ENCODE data around the gene PEAR1.

The PEAR1 gene, protein sequence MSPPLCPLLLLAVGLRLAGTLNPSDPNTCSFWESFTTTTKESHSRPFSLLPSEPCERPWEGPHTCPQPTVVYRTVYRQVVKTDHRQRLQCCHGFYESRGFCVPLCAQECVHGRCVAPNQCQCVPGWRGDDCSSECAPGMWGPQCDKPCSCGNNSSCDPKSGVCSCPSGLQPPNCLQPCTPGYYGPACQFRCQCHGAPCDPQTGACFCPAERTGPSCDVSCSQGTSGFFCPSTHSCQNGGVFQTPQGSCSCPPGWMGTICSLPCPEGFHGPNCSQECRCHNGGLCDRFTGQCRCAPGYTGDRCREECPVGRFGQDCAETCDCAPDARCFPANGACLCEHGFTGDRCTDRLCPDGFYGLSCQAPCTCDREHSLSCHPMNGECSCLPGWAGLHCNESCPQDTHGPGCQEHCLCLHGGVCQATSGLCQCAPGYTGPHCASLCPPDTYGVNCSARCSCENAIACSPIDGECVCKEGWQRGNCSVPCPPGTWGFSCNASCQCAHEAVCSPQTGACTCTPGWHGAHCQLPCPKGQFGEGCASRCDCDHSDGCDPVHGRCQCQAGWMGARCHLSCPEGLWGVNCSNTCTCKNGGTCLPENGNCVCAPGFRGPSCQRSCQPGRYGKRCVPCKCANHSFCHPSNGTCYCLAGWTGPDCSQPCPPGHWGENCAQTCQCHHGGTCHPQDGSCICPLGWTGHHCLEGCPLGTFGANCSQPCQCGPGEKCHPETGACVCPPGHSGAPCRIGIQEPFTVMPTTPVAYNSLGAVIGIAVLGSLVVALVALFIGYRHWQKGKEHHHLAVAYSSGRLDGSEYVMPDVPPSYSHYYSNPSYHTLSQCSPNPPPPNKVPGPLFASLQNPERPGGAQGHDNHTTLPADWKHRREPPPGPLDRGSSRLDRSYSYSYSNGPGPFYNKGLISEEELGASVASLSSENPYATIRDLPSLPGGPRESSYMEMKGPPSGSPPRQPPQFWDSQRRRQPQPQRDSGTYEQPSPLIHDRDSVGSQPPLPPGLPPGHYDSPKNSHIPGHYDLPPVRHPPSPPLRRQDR

DNA sequence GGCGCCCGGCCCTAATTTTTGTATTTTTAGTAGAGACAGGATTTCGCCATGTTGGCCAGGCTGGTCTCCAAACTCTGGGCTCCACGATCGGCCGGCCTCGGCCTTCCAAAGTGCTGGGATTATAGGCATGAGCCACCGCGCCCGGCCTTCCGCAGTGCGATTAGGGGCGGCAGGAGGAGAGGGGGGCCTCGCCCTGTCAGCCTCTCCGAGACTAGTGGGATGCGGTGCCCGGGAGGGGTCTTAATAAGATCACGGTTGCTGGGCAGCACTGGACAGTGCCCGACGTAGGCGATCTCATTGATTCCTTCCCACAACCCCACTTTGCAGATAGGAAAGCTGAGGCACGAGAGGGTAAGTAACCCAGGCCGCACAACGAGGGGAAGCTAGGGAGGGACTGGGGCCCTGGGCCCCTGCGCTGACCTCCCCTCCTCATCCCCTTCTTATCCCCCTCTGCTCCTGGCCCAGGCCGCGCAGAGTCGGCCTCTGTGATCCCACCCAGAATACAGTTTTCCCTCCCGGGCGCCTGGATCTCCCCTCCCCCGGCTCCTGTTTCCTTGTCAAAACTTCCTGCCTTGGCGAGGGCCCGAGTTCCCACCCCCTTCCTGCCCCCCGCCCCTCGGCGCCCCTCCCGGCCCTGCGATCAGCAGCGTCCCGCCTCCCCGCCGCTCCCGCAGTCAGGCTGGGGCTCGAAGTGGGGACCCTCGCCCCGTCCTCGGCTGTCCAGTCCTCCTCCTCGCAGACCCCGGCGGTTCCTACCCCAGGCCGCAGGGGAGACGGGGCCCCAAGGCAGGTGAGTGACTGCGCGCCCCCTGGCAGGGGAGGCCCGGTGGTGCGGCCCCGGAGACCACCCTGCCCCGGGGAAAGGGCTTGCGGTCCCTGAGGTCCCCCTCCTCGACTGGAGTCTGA is at the start of gene PEAR1:
Gene PEAR1 (plus strand): TSS at position 671 of the 906 bp plus-strand sequence. CDS start 10,209 bp downstream, outside the sequence.
- Mint-ChIP-seq H3K4me1 (peaks cover 8% of the 10 kb centered on the region), H3K27ac (no peak within 1 kb of the TSS), H3K9me3 (no peaks in the 10 kb centered on the region), H3K4me3 (peak within 1 kb of the TSS; percentile 57), H3K27me3 (peaks cover 15% of the 10 kb centered on the region), H3K36me3 (no peaks in the 10 kb centered on the region)

DNA sequence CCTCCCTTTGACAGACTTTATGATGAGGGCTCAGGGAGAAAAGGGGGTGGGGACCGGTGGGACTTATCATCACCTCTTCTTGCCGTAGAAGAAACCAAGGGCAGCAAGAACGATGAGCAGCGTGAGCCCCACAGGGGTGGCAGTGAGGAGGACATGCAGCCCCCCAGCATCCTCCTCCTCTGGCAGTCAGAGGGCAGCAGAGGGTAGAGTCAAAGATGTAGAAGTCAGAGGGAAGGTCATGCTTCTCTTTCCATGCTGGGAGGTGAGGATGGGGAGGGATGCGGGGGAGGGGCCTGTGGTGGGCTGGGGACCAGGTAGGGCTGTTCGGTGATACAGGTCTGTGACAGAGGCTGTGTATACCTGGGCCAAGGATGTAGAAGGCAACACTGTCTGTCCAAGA is 49.4 kb upstream of the PEAR1 start:
- Mint-ChIP-seq H3K27me3 (peaks cover 37% of the 10 kb centered on the region), H3K4me3 (no peak overlapping the region), H3K36me3 (no peaks in the 10 kb centered on the region), H3K4me1 (peaks cover 35% of the 10 kb centered on the region), H3K27ac (no peak overlapping the region), H3K9me3 (no peaks in the 10 kb centered on the region)

DNA sequence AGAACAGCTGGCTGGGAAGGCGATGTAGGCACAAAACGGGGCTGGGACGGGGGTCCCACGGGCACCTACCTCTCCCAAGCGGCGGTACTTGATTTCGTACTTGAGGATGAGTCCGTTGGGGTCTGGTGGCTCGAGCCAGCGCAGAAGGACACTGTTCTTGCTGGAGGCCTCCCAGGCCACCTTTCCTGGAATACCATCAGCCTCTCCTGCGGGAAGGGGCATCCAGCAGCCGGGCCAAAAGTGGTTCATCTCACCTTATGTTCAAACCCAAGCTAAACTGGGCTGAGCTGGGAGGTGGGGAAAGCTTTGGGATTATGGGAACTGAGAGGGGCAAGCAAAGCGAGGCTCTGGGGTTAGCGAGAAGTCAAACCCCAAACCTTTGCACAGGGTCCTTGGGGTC is 48.9 kb upstream of the PEAR1 start:
- Mint-ChIP-seq H3K4me3 (peak overlapping the region; percentile 52), H3K9me3 (no peaks in the 10 kb centered on the region), H3K27me3 (peaks cover 35% of the 10 kb centered on the region)

DNA sequence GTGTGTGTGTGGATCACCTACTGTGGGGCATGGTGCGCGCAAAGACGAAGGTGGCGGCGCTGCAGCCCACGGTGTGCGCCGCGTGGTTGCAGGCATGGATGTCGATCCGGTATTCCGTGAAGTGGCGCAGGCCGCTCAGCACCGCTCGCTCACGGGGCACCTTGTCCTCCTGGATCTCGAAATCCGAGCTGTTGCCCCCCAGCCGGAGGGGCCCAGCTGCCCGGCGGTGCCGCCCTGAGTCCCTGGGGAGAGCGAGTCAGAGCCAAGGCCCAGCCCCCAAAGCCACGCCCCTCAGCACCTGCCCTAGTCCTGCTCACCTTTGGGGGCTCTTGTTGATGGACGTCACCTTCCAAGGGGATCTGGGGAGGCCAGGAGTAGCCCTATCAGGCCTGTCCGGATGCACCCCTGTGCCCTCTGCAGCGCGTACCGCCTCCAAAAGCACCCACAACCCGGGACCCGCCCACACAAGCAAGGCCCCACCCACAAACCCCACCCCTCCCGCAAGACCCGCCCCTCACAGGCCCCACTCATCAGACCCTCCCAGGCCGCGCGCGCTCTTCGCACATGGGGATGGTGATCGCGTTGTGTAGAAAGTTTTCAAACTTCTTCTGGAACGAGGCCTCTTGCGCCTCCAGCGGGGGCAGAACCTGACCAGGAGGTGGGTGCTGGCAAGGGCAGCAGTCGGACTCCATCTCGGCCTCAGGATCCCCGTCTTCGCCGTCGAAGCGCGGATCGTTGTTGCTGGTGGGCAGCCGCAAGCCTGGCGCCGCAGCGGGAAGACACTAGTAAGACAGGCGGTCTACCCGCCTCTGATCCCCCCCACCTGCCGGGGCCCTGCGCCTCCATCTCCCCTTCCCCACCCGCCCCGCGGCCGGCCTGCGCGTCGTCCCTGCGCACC is 48.2 kb upstream of the PEAR1 start:
- H3K27ac Mint-ChIP-seq: no peak overlapping the region
- peak overlapping the region; percentile 73 for H3K4me3 Mint-ChIP-seq
- peaks cover 33% of the 10 kb centered on the region for H3K27me3 Mint-ChIP-seq
- H3K9me3 Mint-ChIP-seq: no peaks in the 10 kb centered on the region
- H3K4me1 Mint-ChIP-seq: peaks cover 36% of the 10 kb centered on the region
- no peaks in the 10 kb centered on the region for H3K36me3 Mint-ChIP-seq

More for the DNA sequence above, 48.9 kb upstream of the PEAR1 start:
- Mint-ChIP-seq H3K4me1 (peaks cover 36% of the 10 kb centered on the region), H3K36me3 (no peaks in the 10 kb centered on the region), H3K27ac (no peak overlapping the region)

DNA sequence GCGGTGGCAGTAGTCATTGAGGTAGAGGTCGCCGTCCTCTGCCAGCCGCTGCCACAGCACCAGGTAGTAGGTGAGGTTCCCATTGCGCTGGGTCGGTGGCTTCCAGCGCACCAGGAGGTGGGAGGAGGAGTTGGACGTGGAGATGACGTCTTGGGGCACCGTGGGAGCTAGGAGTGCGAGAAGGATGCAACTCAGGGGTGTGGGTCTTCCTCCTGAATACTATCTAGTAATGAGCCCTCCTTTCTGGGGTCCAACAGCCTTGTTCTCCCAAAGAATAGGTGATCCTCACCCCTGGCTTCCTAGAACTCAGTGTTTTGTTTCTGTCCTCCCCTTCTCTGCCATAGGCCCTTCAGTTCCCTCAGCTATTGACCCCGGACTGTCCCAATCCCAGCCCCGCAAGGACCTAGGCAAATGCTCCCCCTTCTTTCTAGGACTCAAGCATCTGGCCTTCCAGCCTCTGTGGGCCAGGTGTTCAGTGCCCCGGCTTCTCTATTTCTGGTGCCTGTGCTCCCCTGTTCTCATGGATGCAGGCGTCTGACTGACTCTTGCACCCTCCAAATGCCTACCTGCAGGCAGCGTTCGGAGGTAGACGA is 47.5 kb upstream of the PEAR1 start:
- Mint-ChIP-seq H3K4me3 (no peak overlapping the region), H3K36me3 (no peaks in the 10 kb centered on the region), H3K4me1 (peaks cover 36% of the 10 kb centered on the region), H3K27ac (peak overlapping the region; percentile 51), H3K9me3 (no peaks in the 10 kb centered on the region), H3K27me3 (peaks cover 29% of the 10 kb centered on the region)

DNA sequence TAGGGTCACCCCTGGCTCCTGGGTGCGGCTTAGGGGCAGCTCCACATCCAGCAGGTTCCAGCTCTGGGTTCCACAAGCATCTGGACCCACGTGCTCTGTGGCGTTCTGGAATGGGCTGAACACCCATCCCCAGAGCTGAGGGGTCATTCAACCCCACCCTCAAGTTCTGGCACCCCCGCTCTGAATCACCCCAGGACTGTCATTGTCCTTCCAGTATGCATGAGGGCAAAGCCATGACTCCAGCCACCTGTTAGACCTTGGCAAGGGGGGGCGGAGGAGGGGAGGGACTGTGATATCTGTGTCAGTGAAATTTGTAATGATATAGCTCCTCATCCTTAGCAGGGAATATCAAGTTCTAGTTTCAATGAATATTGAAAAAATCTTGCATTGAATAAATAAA is 46.9 kb upstream of the PEAR1 start:
- no peak overlapping the region for H3K27ac Mint-ChIP-seq

DNA sequence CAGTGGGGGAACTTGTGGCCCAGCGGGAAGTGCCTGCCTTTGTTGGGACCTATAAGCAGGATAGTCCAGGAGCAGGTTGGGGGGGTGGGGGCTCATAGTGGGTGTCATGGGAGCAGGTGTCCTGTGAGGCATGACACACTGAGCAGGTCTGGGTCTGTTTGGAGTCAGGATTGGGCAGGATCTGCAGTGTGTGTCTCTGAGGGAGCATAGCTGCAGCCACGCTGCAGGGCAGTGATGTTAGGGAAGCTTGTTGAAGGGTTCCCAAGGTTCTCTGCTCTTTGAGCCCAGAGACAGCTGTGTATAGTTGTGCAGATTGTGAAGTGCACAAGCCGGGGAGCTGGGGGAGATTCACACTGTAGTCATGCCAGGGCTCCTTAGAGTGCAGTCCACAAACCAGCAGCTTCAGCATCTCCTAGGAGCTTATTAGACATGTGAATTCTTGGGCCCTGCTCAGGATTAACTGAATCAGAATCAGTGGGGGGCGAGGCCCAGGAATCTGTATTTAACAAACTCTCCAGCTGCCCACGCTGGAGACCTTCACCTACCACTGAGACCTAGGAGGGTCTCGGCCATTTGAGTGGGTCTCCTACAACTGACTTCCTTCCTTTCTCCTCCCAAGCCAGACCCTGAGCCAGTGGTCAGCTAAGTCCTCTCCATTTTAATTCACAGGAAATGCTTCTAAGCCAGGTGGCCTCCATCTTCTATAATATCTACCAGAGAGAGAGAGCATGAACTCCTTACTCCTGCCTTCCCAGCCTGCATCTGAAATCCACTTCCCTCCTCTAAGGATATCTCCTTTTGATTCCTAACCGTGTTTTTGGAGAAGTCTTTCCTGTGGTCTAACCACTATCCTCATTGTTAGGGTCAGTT is 45.7 kb upstream of the PEAR1 start:
- H3K4me3 Mint-ChIP-seq: peak overlapping the region; percentile 8
- H3K4me1 Mint-ChIP-seq: peaks cover 36% of the 10 kb centered on the region
- H3K27ac Mint-ChIP-seq: no peak overlapping the region
- no peaks in the 10 kb centered on the region for H3K9me3 Mint-ChIP-seq
- peaks cover 22% of the 10 kb centered on the region for H3K27me3 Mint-ChIP-seq
- no peaks in the 10 kb centered on the region for H3K36me3 Mint-ChIP-seq

More for the DNA sequence above, 46.9 kb upstream of the PEAR1 start:
- Mint-ChIP-seq H3K9me3 (no peaks in the 10 kb centered on the region), H3K36me3 (no peaks in the 10 kb centered on the region), H3K27me3 (peaks cover 28% of the 10 kb centered on the region), H3K4me1 (peaks cover 36% of the 10 kb centered on the region), H3K4me3 (no peak overlapping the region)

DNA sequence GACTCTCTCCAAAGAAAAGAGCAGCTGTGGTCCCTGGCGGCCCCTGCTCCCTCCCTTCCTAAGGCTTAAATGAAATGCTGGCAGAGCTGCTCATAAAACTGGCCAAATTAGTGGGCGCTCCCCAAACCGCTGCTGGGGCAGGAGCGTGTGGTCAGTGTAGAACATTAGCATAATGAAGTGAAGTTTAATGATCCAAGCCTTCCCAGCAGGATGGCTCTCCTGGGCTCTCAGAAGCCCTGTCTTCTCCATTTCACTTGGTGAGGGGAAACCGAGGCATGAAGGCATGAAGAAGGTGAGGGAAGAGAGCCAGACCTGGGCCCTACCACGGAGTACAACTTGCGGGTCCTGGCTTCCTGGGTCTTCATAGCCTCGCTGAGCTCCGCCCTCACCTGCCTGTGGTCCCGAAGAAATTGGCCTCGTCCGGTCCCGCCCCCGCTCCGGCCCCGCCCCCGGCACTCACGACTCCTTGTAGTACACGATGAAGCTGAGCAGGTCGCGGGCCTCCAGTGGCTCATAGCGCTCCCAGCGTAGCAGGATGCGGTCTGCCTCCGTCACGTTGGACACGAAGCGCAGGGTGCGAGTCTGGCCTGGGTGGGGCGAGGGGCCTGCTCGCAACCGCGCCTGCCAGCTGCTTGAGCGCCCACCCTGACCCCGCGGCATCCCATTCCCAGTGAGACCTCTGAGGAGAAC is 44.9 kb upstream of the PEAR1 start:
- Mint-ChIP-seq H3K9me3 (no peaks in the 10 kb centered on the region), H3K4me1 (peaks cover 36% of the 10 kb centered on the region), H3K4me3 (peak overlapping the region; percentile 47), H3K27me3 (peaks cover 16% of the 10 kb centered on the region), H3K27ac (no peak overlapping the region), H3K36me3 (no peaks in the 10 kb centered on the region)

DNA sequence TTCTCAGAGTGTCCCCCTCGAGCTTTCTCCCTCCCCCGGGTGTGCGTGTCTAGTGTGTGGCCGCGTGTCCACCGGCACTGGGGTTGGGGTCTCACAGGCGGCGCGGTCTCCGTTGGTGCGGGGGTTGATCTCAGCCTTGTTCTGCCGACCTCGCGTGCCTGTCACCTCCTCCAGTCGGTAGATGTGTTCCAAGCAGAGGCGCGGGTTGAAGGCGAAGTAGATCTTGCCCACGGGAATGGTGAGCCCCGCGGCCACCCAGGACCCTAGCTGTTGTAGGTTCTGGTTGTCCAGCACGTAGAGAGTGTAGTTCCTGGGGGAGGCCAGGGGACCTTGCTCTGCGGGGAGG is 44.4 kb upstream of the PEAR1 start:
- Mint-ChIP-seq H3K4me3 (peak overlapping the region; percentile 47), H3K4me1 (peaks cover 32% of the 10 kb centered on the region), H3K27ac (no peak overlapping the region), H3K9me3 (no peaks in the 10 kb centered on the region), H3K27me3 (peaks cover 11% of the 10 kb centered on the region), H3K36me3 (no peaks in the 10 kb centered on the region)

DNA sequence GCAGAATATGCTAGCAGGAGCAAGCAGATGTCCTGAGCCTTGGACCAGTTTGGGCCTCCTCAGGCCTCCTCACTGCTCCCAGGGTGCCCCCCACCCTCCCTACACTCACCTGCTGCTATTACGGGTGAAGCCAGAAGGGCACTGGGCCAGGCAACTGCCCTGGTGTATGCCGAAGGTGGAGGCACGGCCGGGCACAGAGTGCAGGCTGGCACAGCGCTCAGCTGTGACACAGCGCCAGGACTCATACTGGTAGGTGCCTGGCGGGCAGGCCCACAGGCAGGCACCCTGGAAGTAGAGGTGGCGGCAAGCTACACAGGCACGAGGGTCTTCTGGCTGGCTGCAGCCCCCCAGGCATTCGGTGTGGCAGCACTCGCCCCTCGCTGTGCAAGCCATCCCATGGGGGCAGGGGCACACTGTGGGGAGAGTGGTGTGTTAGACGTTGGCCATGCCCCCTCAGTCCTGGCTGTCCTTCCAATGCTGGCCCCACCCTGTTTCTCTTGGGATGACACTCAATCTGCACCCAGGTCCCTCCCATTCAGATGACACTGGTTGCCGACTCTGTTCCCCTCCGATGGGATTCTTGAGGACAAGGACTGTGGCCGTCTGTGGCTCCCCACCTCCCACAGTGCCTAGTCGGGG is 41.6 kb upstream of the PEAR1 start:
- Mint-ChIP-seq H3K27me3 (peaks cover 3% of the 10 kb centered on the region), H3K4me1 (peaks cover 18% of the 10 kb centered on the region)

DNA sequence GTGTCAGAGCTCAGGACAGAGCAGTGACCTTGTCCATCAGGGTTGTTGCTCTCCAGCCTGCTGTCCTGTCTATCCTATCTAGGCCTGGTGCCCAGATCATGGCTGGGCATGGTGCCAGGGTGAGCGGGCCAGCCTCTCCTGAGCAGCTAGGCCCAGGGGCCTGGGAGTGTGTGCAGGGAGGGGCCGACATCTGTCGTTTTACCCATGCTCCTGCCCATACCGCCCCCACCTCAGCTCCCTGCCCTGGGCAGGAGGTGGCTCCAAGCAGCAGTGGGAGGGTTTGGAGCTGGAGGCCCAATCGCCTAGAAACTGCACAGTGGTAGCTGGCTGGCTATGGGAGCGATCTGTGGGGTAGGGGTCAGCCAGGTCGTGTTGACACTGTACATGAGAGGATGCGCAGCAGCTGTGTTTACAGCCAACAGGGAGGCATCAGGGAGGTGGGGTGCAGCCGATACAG is 41.1 kb upstream of the PEAR1 start:
- H3K27ac Mint-ChIP-seq: no peak overlapping the region
- no peak overlapping the region for H3K4me3 Mint-ChIP-seq
- no peaks in the 10 kb centered on the region for H3K9me3 Mint-ChIP-seq
- H3K27me3 Mint-ChIP-seq: peaks cover 2% of the 10 kb centered on the region
- H3K4me1 Mint-ChIP-seq: peaks cover 14% of the 10 kb centered on the region
- H3K36me3 Mint-ChIP-seq: no peaks in the 10 kb centered on the region

More for the DNA sequence above, 41.6 kb upstream of the PEAR1 start:
- no peak overlapping the region for H3K4me3 Mint-ChIP-seq
- H3K27ac Mint-ChIP-seq: no peak overlapping the region
- H3K36me3 Mint-ChIP-seq: no peaks in the 10 kb centered on the region
- no peaks in the 10 kb centered on the region for H3K9me3 Mint-ChIP-seq

DNA sequence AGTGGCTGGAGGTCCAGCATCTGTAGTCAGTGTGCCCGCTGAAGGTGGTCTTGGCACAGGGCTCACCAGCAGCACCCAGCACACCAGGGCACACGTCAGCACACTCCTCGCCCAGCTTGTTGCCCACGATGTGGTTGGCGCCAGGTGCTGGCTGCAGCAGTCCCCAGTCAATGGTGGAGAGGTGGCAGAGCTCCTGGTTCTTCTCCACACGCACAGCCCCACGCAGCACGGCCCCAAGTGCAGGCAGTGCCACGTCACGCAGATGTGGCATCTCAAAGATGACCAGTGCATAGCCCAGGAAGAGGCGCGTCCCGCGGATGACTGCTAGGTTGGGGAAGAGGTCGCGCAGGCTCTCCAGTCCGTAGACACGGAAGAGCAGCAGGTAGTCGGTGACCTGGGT is 39.8 kb upstream of the PEAR1 start:
- peaks cover 9% of the 10 kb centered on the region for H3K4me1 Mint-ChIP-seq
- H3K9me3 Mint-ChIP-seq: no peaks in the 10 kb centered on the region
- no peak overlapping the region for H3K4me3 Mint-ChIP-seq
- peaks cover 6% of the 10 kb centered on the region for H3K27me3 Mint-ChIP-seq
- H3K36me3 Mint-ChIP-seq: no peaks in the 10 kb centered on the region
- no peak overlapping the region for H3K27ac Mint-ChIP-seq
